ENCODE measurements around the gene LAMC3. TPM values are rescaled to one million over a fixed set of nuclear protein-coding genes. Genes with fewer than 3 reads are reported as not detected.

Gene LAMC3
- total and polyA plus RNA-seq, 9 of the 15 experiments (the other 6 are each of a cell fraction or from before 2014, with no cell fraction given): 0.10 TPM; not detected in 8

DNA sequence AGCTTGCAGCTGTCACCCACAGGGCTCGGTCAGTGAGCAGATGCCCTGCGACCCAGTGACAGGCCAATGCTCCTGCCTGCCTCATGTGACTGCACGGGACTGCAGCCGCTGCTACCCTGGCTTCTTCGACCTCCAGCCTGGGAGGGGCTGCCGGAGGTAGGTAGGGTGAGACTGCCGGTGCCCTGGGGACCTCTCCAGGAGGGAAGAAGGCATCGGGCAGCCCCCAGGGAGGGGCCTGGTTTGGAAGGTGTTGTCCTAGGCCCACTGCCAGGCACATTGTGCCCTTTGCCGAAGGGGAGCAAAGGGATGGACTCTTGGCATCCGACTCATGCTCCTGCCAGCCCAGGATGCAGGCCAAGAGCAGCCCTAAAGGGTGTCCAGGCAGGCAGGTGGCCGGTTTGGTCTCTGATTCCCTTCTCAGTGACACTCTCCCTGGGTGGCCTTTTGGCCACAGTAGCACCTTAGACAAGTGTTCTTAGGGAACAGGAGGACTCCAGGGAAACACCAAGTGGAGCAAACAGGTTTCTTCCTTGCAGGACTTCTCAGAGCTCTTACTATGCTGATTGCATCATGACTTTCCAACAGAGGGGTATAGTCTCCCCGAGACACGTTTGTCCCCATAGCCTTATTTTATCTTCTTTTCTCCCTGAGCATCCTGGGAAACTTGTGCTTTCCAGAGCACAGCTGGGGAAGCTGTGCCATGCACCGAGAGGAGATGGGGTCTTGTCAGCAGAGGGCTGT, 59.3 kb downstream of the LAMC3 start:
- WGBS (ENCODE audit: insufficient coverage, low coverage, missing lambda C conversion rate): under 1% methylated on average over 14 of the region's 14 CpGs
- in situ Hi-C loops (cut with MboI): no loop called here
- no peaks in the 10 kb centered on the region for H3K79me2 ChIP-seq (ENCODE audit: control insufficient read depth, insufficient read depth, low read length)
- no peaks in the 10 kb centered on the region for H3K9me3 ChIP-seq (replicated peaks; ENCODE audit: control insufficient read depth, insufficient read depth, low read depth, low read length)
- H3K36me3 ChIP-seq (ENCODE audit: control insufficient read depth, insufficient read depth, low read length): no peaks in the 10 kb centered on the region
- peak overlapping the region in 1 of 2 experiments; percentile 12; a peak in 2 of 4 replicates for H3K9ac ChIP-seq (ENCODE audit: insufficient read depth in 1 of 2, low read depth in 2 of 2, low read length in 2 of 2)
- peaks cover 75% of the 10 kb centered on the region for H4K20me1 ChIP-seq (replicated peaks; ENCODE audit: control insufficient read depth, insufficient read depth, low read length)
- no peak for FAIRE-seq
- H3K4me2 ChIP-seq (ENCODE audit: insufficient read depth, low read length): no peak overlapping the region
- DNase-seq (ENCODE audit: extremely low read depth in 1 of 4, low spot score in 3 of 4): peak in 1 of 4 experiments; percentile 59
- CTCF ChIA-PET (ENCODE audit: low intra/inter-chr PET ratio): no interaction called here
- H3K27me3 ChIP-seq (ENCODE audit: control insufficient read depth in 2 of 2, insufficient read depth in 2 of 2, low read length in 2 of 2): peaks cover 91 to 100% of the 10 kb centered on the region in 2 experiments
- no peak overlapping the region for H3K4me3 ChIP-seq
- no peak overlapping the region for H3K27ac ChIP-seq (ENCODE audit: extremely low read depth, low read depth, low read length)
- H2AFZ ChIP-seq (ENCODE audit: low read depth, low read length): no peak overlapping the region
- peak; percentile 1; the same call in 2 of the 3 replicates for ATAC-seq
- peaks cover 0 to 37% of the 10 kb centered on the region in 2 experiments; a peak in 1 of 5 replicates for H3K4me1 ChIP-seq (replicated peaks in 1 of 2; ENCODE audit: control insufficient read depth in 2 of 2, insufficient read depth in 2 of 2, low read length in 2 of 2)
- BruUV-seq (replicated peaks): no TSS peak
- POLR2A ChIA-PET: interaction anchor here (0.6 to 99.3 kb wide), 5 partner anchors 1 to 1128 kb away, joined by 3 to 3336 read pairs (median 5); partner anchors contain the start of genes AIF1L and NUP214
- H3K9me1 ChIP-seq (ENCODE audit: control insufficient read depth, insufficient read depth, low read length): peaks cover 8% of the 10 kb centered on the region
- intact Hi-C loops (cut with micrococcal nuclease): no loop called here
- TF ChIP-seq ZKSCAN8 (CRISPR knock-in tag; IDR thresholded peaks at IDR 0.05) (no peak), RAD21 (CRISPR knock-in tag; conservative IDR thresholded peaks at IDR 0.05 in 1 of 2, IDR thresholded peaks at IDR 0.05 in 1 of 2) (no peak), LARP7 (IDR thresholded peaks at IDR 0.05) (no peak), PHB2 (IDR thresholded peaks at IDR 0.05; ENCODE audit: low read depth) (no peak), STAG1 (CRISPR knock-in tag; IDR thresholded peaks at IDR 0.05; ENCODE audit: borderline replicate concordance) (no peak), SMAD3 (CRISPR knock-in tag; conservative IDR thresholded peaks at IDR 0.05) (no peak), NCOR1 (IDR thresholded peaks at IDR 0.05) (no peak), COPS2 (conservative IDR thresholded peaks at IDR 0.05) (no peak), ATF7 (IDR thresholded peaks at IDR 0.05) (no peak), CEBPG (CRISPR knock-in tag; IDR thresholded peaks at IDR 0.05) (no peak), CEBPG (tag; conservative IDR thresholded peaks at IDR 0.05 in 1 of 2, IDR thresholded peaks at IDR 0.05 in 1 of 2) (no peak), ZNF384 (IDR thresholded peaks at IDR 0.05; ENCODE audit: low read depth, low read length) (no peak), SMAD2 (IDR thresholded peaks at IDR 0.05; ENCODE audit: low read depth, low read length) (no peak), FOXM1 (IDR thresholded peaks at IDR 0.05; ENCODE audit: low read depth) (no peak), FOXM1 (CRISPR knock-in tag; IDR thresholded peaks at IDR 0.05; ENCODE audit: low read depth) (no peak), KAT2B (IDR thresholded peaks at IDR 0.05; ENCODE audit: low read depth, low read length) (no peak)
- TF ChIP-seq, protein P1, sequence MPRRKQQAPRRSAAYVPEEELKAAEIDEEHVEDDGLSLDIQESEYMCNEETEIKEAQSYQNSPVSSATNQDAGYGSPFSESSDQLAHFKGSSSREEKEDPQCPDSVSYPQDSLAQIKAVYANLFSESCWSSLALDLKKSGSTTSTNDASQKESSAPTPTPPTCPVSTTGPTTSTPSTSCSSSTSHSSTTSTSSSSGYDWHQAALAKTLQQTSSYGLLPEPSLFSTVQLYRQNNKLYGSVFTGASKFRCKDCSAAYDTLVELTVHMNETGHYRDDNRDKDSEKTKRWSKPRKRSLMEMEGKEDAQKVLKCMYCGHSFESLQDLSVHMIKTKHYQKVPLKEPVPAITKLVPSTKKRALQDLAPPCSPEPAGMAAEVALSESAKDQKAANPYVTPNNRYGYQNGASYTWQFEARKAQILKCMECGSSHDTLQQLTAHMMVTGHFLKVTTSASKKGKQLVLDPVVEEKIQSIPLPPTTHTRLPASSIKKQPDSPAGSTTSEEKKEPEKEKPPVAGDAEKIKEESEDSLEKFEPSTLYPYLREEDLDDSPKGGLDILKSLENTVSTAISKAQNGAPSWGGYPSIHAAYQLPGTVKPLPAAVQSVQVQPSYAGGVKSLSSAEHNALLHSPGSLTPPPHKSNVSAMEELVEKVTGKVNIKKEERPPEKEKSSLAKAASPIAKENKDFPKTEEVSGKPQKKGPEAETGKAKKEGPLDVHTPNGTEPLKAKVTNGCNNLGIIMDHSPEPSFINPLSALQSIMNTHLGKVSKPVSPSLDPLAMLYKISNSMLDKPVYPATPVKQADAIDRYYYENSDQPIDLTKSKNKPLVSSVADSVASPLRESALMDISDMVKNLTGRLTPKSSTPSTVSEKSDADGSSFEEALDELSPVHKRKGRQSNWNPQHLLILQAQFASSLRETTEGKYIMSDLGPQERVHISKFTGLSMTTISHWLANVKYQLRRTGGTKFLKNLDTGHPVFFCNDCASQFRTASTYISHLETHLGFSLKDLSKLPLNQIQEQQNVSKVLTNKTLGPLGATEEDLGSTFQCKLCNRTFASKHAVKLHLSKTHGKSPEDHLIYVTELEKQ (CRISPR knock-in tag; IDR thresholded peaks at IDR 0.05): no peak
- TF ChIP-seq, protein P2, sequence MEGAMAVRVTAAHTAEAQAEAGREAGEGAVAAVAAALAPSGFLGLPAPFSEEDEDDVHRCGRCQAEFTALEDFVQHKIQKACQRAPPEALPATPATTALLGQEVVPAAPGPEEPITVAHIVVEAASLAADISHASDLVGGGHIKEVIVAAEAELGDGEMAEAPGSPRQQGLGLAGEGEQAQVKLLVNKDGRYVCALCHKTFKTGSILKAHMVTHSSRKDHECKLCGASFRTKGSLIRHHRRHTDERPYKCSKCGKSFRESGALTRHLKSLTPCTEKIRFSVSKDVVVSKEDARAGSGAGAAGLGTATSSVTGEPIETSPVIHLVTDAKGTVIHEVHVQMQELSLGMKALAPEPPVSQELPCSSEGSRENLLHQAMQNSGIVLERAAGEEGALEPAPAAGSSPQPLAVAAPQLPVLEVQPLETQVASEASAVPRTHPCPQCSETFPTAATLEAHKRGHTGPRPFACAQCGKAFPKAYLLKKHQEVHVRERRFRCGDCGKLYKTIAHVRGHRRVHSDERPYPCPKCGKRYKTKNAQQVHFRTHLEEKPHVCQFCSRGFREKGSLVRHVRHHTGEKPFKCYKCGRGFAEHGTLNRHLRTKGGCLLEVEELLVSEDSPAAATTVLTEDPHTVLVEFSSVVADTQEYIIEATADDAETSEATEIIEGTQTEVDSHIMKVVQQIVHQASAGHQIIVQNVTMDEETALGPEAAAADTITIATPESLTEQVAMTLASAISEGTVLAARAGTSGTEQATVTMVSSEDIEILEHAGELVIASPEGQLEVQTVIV (CRISPR knock-in tag; IDR thresholded peaks at IDR 0.05; ENCODE audit: borderline replicate concordance): no peak

Data from K562 (cell line).